Hematopoietic multipotent progenitor cell treated with erythropoietin and hydrocortisone succinate and interleukin-3 and kit ligand, for 4 days (in vitro differentiated cells): ENCODE measurements around the gene TEX14.
A peak's percentile ranks its signal among the peaks of the same experiment; 100 is the strongest.

Source experiments
- DNase-seq: peaks from one replicate; pipeline ENCODE4 v3.0.0-alpha.2; 2015

TEX14 gene

DNA sequence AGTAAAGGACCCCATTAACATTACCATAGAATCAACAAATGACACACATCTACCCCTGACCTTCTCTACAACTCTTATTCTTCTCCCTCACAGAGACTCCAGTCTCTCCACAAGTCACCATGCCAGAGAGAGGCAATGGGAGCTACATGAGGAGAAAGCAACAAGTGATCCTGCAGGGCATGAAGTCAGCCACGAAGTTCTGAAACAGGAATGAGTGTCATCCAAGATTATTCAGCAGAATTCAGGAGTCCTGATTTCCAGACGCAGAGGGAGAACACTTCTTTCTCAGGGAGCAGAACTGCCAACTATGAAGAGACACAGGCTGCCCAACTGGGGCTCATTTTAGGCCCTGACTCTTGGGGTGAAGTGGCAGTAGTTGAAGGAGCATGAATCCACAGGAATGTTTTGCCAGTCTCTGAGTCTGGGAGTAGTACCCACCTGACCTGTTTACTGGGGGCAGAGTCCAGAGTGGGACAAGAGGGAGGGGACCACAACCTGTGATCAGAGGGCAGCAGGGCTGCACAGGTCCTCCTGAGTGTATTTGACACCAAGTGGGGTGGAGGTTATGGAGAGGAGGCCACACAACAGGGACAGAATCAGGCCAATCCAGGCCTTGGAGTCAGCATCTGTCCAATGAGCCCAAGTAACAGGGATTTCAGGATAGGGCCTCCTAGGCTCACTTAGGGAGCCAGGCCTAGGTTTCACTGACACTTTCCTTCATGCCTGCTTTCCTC is 175.0 kb downstream of the TEX14 start:
- no peak for DNase-seq

DNA sequence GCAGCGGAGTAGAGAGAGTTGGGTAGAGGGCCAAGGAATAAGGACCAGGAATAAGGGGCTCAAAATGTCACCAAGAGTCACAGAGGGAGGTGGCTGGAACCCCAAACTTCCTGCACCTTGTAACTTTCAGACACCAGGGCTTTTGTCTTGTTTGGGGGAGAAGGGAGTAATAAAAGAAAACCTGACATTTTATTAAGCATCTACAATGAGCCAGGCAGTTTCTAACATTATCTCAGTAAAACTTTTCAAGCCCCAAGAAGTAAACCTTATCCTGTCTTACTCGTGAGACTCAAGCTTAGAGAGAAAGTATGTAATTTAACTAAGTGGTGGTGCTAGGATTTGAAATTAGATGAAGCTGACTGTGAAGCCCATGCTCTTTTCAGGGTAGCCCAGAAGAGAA is 176.6 kb downstream of the TEX14 start:
- no peak for DNase-seq

DNA sequence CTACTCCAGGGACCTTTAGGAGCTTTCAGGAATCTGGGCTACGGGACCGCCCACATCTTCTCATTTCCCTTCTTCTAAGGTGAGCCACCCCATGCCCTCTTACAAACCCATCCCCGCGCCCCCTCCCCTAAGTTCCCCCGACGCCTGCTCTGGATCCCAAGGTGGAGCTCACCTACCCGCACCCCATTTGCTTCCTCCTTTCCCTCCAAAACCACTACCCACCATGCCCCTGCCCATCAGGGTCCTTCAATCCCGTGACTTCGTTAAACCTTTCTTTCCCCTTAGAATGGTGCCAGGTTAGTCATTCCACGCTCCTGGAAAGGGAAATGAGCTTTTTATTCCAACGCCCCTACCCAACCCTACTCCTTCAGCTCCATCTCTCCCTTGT is 177.1 kb downstream of the TEX14 start:
- no peak for DNase-seq

DNA sequence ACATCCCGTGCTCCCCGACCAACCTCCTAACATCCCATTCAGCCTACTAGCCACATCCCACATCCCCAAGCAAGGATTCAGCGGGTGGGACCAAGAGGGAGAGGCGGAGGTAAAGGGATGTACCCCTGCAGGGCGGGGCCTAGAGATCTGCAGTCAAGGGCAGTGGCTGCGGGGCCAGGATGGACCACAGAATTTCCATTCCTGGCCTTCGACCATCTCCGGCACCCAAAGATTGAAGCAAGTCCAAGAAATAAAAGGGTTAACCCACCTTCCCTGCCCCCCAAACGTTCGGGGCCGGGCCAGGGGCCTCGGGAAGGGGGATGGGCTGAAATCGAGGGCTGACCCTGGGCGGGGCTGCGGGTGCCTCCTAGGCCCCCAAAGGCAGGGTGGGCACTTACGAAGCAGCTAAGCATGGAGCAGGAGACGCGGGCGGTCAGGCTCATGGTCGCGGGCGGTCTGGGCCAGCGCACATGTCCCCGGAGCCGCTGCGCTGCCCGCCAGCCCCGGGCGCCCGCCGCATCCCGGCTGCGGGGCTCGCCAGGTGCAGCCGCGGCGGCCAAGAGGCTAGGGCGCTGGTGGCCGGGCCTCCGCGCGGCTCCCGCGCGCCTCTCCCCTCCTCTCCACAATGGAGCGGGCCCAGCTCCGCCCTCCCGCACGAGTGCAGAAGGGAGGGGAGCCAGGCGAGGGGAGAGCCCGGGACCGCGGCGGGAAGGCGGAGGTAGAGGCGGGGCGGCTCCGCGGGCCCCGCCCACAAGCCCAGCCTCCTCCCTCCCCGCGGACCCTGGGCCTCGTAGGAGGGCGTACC is 177.7 kb downstream of the TEX14 start, which contains the start of gene MTMR4:
MTMR4 (minus strand) TSS at position 674 of the 805 bp plus-strand sequence; CDS start at position 443, 231 bp downstream.
- DNase-seq = peak; percentile 93

DNA sequence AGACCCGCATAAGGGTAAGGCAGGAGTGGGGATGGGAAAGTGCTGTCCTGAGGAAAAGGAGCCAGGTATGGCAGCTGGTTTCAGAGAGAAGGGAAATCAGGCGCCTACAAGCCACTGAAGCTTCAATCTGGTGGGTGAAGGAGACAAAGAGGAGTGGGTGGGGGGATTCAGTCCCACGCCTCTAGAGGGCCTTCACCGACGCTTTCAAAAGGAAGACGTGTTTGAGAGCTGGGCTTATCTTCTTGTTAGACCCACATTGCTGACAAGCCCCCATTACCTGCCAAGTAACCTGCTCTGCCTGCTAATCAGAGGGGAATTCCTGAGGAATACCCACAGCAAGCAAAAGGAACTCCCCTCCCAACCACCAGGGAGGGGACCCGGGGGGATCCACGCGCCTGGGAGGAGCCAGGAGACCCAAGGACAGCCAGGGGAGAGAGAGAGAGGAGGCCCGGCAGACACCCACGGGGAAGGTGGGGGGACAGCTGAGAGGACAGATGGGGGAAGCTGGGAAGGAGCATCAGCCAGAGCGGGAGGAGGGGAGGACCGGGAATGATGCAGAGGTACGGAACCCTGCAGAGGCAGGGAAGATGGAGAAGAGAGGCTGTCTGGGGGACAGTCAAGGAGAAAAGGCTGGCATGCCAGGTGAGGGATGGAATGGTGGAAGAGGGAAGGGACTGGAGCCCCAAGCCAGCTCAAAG is 178.4 kb downstream of the TEX14 start:
- no peak for DNase-seq

- no peak for DNase-seq
Observed at GRCh38 chr17:58510075-58510474, 181.8 kb downstream of the TEX14 start.

DNA sequence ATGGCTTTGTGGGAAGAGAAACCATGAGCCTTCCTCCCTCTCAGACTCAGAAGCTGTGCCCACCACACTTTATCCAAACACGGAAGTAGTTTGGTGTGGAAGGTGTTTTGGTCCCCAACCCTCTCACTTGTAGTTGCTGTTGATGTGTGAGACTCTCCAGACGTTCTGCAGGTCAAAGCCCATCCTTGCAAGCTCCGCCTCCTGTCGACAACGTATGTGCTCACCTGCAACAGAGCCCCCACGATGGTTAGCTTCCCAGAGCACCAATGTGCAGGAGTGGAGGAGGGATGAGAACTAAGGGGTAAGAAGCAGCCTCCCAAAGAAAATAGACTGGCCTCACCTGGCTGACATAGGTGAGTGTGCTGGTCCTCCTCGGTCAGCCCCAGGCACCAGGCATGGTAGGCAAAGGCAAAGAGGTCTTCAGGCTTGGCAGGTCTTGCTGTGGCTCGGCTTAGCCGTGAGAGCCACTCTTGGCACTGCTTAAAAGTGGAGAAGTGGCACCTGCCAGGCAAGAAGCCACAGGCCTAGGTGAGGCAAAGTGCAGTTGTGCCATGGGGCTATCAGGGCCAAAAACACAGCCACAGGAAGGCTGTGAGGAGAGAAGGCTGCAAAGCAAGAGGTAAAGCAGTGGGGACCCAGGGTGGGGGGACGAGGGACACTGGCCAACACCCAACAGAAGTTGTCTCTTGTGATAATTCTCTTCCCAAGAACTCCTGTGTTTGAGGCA is 183.3 kb downstream of the TEX14 start:
- DNase-seq = no peak

GRCh38 chr17:58507123-58507634 is 184.7 kb downstream of the TEX14 start:
- DNase-seq = no peak
